DND-41 (cell line): ENCODE measurements around the gene MRM1.
A peak's percentile ranks its signal among the peaks of the same experiment; 100 is the strongest.

Experiments
- ATAC-seq: fragments of 200-7000 bp; cut with Tn5 transposase; 3 replicates; pipeline ENCODE4 v1.9.1; 2021; ENCODE audit warnings: low read depth; ENCODE audit not compliant: insufficient read depth
- DNase-seq: peaks from one replicate; pipeline ENCODE4 v3.0.0-alpha.2; 2020
- H2AFZ ChIP-seq: 2 replicates; pipeline ENCODE4 v1.6.0; 2012; ENCODE audit warnings: low read depth, low read length
- H3K27ac ChIP-seq: 2 replicates; pipeline ENCODE4 v1.5.1; 2012; ENCODE audit warnings: low read length, inconsistent platforms
- H3K27me3 ChIP-seq: fragments of 200-600 bp; sonication (generic); 2 replicates; pipeline ENCODE4 v1.6.0; 2012; ENCODE audit warnings: low read length, mild to moderate bottlenecking, inconsistent platforms; ENCODE audit not compliant: insufficient read depth, poor library complexity
- H3K36me3 ChIP-seq: 2 replicates; pipeline ENCODE4 v1.5.1; 2012; ENCODE audit warnings: low read length, inconsistent platforms; ENCODE audit not compliant: insufficient read depth
- H3K4me1 ChIP-seq: 2 replicates; pipeline ENCODE4 v1.5.1; 2012; ENCODE audit warnings: mild to moderate bottlenecking, low read length; ENCODE audit not compliant: insufficient read depth
- H3K4me2 ChIP-seq: 2 replicates; pipeline ENCODE4 v1.6.0; 2012; ENCODE audit warnings: mild to moderate bottlenecking, moderate library complexity, low read length, inconsistent platforms; ENCODE audit not compliant: insufficient read depth
- H3K4me3 ChIP-seq, 2 experiments: fragments of 200-600 bp in 1 of 2; shearing (Covaris generic) in 1 of 2; 2 replicates each; pipeline ENCODE4 v1.5.1; 2012 to 2016; ENCODE audit warnings: inconsistent platforms in 2 of 2, low read length in 2 of 2, mild to moderate bottlenecking in 2 of 2, low read depth in 1 of 2, moderate library complexity in 1 of 2
- H3K79me2 ChIP-seq: 2 replicates; pipeline ENCODE4 v1.6.0; 2012; ENCODE audit warnings: low read length, inconsistent platforms; ENCODE audit not compliant: insufficient read depth
- H3K9ac ChIP-seq: 2 replicates; pipeline ENCODE4 v1.6.0; 2012; ENCODE audit warnings: low read depth, mild to moderate bottlenecking, inconsistent platforms, low read length, moderate library complexity
- H3K9me3 ChIP-seq: 2 replicates; pipeline ENCODE4 v1.5.1; 2012; ENCODE audit warnings: low read length, moderate library complexity, mild to moderate bottlenecking, inconsistent platforms; ENCODE audit not compliant: insufficient read depth, severe bottlenecking
- H4K20me1 ChIP-seq: 2 replicates; pipeline ENCODE4 v1.6.0; 2012; ENCODE audit warnings: low read length; ENCODE audit not compliant: insufficient read depth
- EZH2 ChIP-seq: IDR thresholded peaks from 3 replicates; pipeline ENCODE4 v1.6.1; 2012; ENCODE audit warnings: borderline replicate concordance, low read depth, mild to moderate bottlenecking, moderate library complexity, low read length, inconsistent platforms; ENCODE audit not compliant: severe bottlenecking
- TF ChIP-seq, protein P1 (sequence below): IDR thresholded peaks from 2 replicates; pipeline ENCODE4 v1.5.1; 2012; ENCODE audit warnings: borderline replicate concordance, low read length, moderate library complexity, mild to moderate bottlenecking; ENCODE audit not compliant: poor library complexity, severe bottlenecking; ENCODE audit errors: extremely low read depth

MRM1 gene

DNA sequence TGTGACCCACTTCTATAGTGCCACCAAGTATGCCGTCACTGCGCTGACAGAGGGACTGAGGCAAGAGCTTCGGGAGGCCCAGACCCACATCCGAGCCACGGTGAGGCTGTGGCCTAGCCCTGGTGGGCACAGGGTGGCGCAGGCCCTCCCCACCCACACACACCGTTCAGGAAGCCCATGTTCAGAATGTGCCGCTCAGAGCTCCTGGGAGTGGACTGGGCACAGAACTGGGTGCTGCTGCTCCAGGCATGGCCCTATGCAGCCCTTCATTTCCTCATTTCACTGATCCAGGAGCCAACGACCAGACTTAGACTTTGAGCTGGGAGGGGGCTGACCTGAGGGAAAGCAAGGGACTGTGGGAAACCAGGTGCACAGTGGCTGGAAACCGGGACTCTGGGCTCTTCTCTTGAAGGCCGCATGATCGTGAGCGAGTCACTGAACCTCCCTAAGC lies 2.4 kb upstream of the MRM1 start:
- H3K4me3 ChIP-seq = no peak overlapping the region
- TF ChIP-seq, protein P1, sequence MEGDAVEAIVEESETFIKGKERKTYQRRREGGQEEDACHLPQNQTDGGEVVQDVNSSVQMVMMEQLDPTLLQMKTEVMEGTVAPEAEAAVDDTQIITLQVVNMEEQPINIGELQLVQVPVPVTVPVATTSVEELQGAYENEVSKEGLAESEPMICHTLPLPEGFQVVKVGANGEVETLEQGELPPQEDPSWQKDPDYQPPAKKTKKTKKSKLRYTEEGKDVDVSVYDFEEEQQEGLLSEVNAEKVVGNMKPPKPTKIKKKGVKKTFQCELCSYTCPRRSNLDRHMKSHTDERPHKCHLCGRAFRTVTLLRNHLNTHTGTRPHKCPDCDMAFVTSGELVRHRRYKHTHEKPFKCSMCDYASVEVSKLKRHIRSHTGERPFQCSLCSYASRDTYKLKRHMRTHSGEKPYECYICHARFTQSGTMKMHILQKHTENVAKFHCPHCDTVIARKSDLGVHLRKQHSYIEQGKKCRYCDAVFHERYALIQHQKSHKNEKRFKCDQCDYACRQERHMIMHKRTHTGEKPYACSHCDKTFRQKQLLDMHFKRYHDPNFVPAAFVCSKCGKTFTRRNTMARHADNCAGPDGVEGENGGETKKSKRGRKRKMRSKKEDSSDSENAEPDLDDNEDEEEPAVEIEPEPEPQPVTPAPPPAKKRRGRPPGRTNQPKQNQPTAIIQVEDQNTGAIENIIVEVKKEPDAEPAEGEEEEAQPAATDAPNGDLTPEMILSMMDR = no peak
- peaks cover 32% of the 10 kb centered on the region for H3K4me1 ChIP-seq
- no peak overlapping the region for H3K9ac ChIP-seq
- DNase-seq = no peak
- H4K20me1 ChIP-seq = peaks cover 10% of the 10 kb centered on the region; the same call in 1 of the 2 replicates
- no peak for ATAC-seq
- H3K4me2 ChIP-seq = no peak overlapping the region
- peaks cover 20% of the 10 kb centered on the region for H3K79me2 ChIP-seq
- no peak overlapping the region for H2AFZ ChIP-seq
- no peaks in the 10 kb centered on the region for H3K27me3 ChIP-seq
- H3K36me3 ChIP-seq = 0 out of 2 replicates have a peak, but pooled peaks cover 6% of the 10 kb centered on the region
- no peaks in the 10 kb centered on the region for H3K9me3 ChIP-seq
- no peak overlapping the region for H3K27ac ChIP-seq

- no peak overlapping the region for H3K4me2 ChIP-seq
- 0 out of 2 replicates have a peak, but pooled peaks cover 8% of the 10 kb centered on the region for H3K36me3 ChIP-seq
- H3K4me3 ChIP-seq = no peak overlapping the region
- ATAC-seq (no peak), DNase-seq (no peak)
- H2AFZ ChIP-seq = no peak overlapping the region
- H3K27ac ChIP-seq = no peak overlapping the region
- H3K9me3 ChIP-seq = no peaks in the 10 kb centered on the region
- peaks cover 23% of the 10 kb centered on the region for H3K79me2 ChIP-seq
- H3K9ac ChIP-seq = no peak overlapping the region
- TF ChIP-seq EZH2 = no peak
- TF ChIP-seq, protein P1 = no peak
- H3K27me3 ChIP-seq = no peaks in the 10 kb centered on the region
- H3K4me1 ChIP-seq = peaks cover 36% of the 10 kb centered on the region
- H4K20me1 ChIP-seq = peaks cover 12% of the 10 kb centered on the region; the same call in 1 of the 2 replicates
These were observed 1.7 kb upstream of the MRM1 start for GRCh38 chr17:36599546-36600250.

DNA sequence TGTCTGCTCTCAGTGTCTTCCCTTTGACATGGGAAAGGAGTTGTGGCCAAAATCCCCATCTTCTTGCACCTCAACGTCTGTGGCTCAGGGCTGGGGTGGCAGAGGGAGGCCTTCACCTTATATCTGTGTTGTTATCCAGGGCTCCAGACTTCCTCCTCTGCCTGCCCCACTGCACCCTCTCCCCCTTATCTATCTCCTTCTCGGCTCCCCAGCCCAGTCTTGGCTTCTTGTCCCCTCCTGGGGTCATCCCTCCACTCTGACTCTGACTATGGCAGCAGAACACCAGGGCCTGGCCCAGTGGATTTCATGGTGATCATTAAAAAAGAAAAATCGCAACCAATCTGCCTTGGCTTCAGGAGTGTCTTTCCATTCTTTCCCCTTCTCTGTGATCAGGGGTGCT lies 918 bp upstream of the MRM1 start:
- H2AFZ ChIP-seq = peak overlapping the region; percentile 95
- H3K36me3 ChIP-seq = 0 out of 2 replicates have a peak, but pooled peaks cover 8% of the 10 kb centered on the region
- H3K4me1 ChIP-seq = peaks cover 41% of the 10 kb centered on the region
- H3K79me2 ChIP-seq = peaks cover 26% of the 10 kb centered on the region
- no peaks in the 10 kb centered on the region for H3K27me3 ChIP-seq
- H3K4me2 ChIP-seq = peak overlapping the region; percentile 98
- ATAC-seq (no peak), DNase-seq (no peak)
- H3K9me3 ChIP-seq = no peaks in the 10 kb centered on the region
- no peak for TF ChIP-seq EZH2
- TF ChIP-seq, protein P1 = no peak
- peak overlapping the region in 1 of 2 experiments; percentile 63; a peak in 2 of 4 replicates for H3K4me3 ChIP-seq
- H3K9ac ChIP-seq = peak overlapping the region; percentile 57
- H4K20me1 ChIP-seq = peaks cover 13% of the 10 kb centered on the region; the same call in 1 of the 2 replicates
- peak overlapping the region; percentile 81 for H3K27ac ChIP-seq
